WTC11 (cell line): Measurements from ENCODE around the gene SPOCK1.

Source experiments
- CTCF ChIP-seq: fragments of 200-600 bp; IDR thresholded peaks from 2 replicates; pipeline ENCODE4 v1.8.0; 2022; ENCODE audit warnings: antibody characterized with exemption
- ESRRA ChIP-seq: sonication (generic); formaldehyde crosslinking; IDR thresholded peaks from 2 replicates; pipeline ENCODE4 v1.8.1; 2022; ENCODE audit warnings: mild to moderate bottlenecking, missing genetic modification reagents, borderline replicate concordance
- FOXK1 ChIP-seq: sonication (generic); formaldehyde crosslinking; IDR thresholded peaks from 2 replicates; pipeline ENCODE4 v1.8.0; 2022; ENCODE audit warnings: mild to moderate bottlenecking, moderate library complexity, missing genetic modification reagents
- HMGA2 ChIP-seq: fragments of 250-450 bp; sonication (Bioruptor Pico); IDR thresholded peaks from 2 replicates; pipeline ENCODE4 v1.4.0; 2021; ENCODE audit warnings: mild to moderate bottlenecking, moderate library complexity
- IRF2 ChIP-seq: sonication (generic); formaldehyde crosslinking; IDR thresholded peaks from 2 replicates; pipeline ENCODE4 v1.8.0; 2022; ENCODE audit warnings: low read depth, missing genetic modification reagents, borderline replicate concordance
- PRDM15 ChIP-seq: sonication (generic); formaldehyde crosslinking; IDR thresholded peaks from 2 replicates; pipeline ENCODE4 v1.8.0; 2022; ENCODE audit warnings: missing genetic modification reagents
- ZBTB43 ChIP-seq: sonication (generic); formaldehyde crosslinking; IDR thresholded peaks from 2 replicates; pipeline ENCODE4 v1.8.1; 2023; ENCODE audit warnings: mild to moderate bottlenecking, missing genetic modification reagents
- ZNF281 ChIP-seq: sonication (generic); formaldehyde crosslinking; IDR thresholded peaks from 2 replicates; pipeline ENCODE4 v1.8.0; 2023; ENCODE audit warnings: mild to moderate bottlenecking, missing genetic modification reagents
- TF ChIP-seq, protein P1 (sequence below): sonication (generic); formaldehyde crosslinking; conservative IDR thresholded peaks from 2 replicates; pipeline ENCODE4 v1.8.1; 2022; ENCODE audit warnings: mild to moderate bottlenecking, missing genetic modification reagents
- TF ChIP-seq, protein P2 (sequence below): sonication (generic); formaldehyde crosslinking; IDR thresholded peaks from 2 replicates; pipeline ENCODE4 v1.8.0; 2022; ENCODE audit warnings: mild to moderate bottlenecking, missing genetic modification reagents
- TF ChIP-seq, protein P3 (sequence below): sonication (generic); formaldehyde crosslinking; IDR thresholded peaks from 2 replicates; pipeline ENCODE4 v1.8.1; 2022; ENCODE audit warnings: low read depth, missing genetic modification reagents, borderline replicate concordance

GRCh38 chr5:137118629-137119028 is 380.5 kb downstream of the SPOCK1 start:
- TF ChIP-seq IRF2 (CRISPR knock-in tag) = no peak
- no peak for TF ChIP-seq CTCF
- TF ChIP-seq PRDM15 (CRISPR knock-in tag) = no peak
- no peak for TF ChIP-seq ZNF281 (CRISPR knock-in tag)
- no peak for TF ChIP-seq ZBTB43 (CRISPR knock-in tag)
- no peak for TF ChIP-seq FOXK1 (CRISPR knock-in tag)
- TF ChIP-seq, protein P1, sequence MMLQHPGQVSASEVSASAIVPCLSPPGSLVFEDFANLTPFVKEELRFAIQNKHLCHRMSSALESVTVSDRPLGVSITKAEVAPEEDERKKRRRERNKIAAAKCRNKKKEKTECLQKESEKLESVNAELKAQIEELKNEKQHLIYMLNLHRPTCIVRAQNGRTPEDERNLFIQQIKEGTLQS (CRISPR knock-in tag) = no peak
- no peak for TF ChIP-seq HMGA2 (CRISPR knock-in tag)
- TF ChIP-seq, protein P2, sequence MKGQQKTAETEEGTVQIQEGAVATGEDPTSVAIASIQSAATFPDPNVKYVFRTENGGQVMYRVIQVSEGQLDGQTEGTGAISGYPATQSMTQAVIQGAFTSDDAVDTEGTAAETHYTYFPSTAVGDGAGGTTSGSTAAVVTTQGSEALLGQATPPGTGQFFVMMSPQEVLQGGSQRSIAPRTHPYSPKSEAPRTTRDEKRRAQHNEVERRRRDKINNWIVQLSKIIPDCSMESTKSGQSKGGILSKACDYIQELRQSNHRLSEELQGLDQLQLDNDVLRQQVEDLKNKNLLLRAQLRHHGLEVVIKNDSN (CRISPR knock-in tag) = no peak
- no peak for TF ChIP-seq ESRRA (CRISPR knock-in tag)
- TF ChIP-seq, protein P3, sequence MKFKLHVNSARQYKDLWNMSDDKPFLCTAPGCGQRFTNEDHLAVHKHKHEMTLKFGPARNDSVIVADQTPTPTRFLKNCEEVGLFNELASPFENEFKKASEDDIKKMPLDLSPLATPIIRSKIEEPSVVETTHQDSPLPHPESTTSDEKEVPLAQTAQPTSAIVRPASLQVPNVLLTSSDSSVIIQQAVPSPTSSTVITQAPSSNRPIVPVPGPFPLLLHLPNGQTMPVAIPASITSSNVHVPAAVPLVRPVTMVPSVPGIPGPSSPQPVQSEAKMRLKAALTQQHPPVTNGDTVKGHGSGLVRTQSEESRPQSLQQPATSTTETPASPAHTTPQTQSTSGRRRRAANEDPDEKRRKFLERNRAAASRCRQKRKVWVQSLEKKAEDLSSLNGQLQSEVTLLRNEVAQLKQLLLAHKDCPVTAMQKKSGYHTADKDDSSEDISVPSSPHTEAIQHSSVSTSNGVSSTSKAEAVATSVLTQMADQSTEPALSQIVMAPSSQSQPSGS (CRISPR knock-in tag) = no peak
